K562 (cell line): ENCODE measurements around the gene ZNF672. TPM values are rescaled to one million over a fixed set of nuclear protein-coding genes. Genes with fewer than 3 reads are reported as not detected.

Experiments used
- ARID1B ChIP-seq: fragments of 450-650 bp; IDR thresholded peaks from 2 replicates; pipeline ENCODE4 v1.6.1; 2016; ENCODE audit warnings: antibody characterized with exemption, mild to moderate bottlenecking, inconsistent platforms
- ATF7 ChIP-seq: fragments of 450-650 bp; IDR thresholded peaks from 2 replicates; pipeline ENCODE4 v1.7.1; 2014; ENCODE audit warnings: mild to moderate bottlenecking, moderate library complexity
- JUND ChIP-seq, 2 experiments: IDR thresholded peaks; 2 replicates in 1 of 2; 3 replicates in 1 of 2; pipeline ENCODE4 v1.6.1; 2011; ENCODE audit warnings: borderline replicate concordance in 2 of 2, low read depth in 2 of 2, low read length in 2 of 2, improper control_type of control experiment in 1 of 2, missing biosample characterization in 1 of 2, missing genetic modification characterization in 1 of 2, missing genetic modification reagents in 1 of 2
- SETDB1 ChIP-seq: IDR thresholded peaks from one replicate; pipeline ENCODE4 v1.6.1; 2012; ENCODE audit warnings: low read length, control low read depth, inconsistent platforms
- SMARCA4 ChIP-seq: fragments of 450-650 bp; IDR thresholded peaks from 2 replicates; pipeline ENCODE4 v1.6.1; 2016
- TSC22D4 ChIP-seq: fragments of 450-650 bp; IDR thresholded peaks from 2 replicates; pipeline ENCODE4 v1.6.1; 2016; ENCODE audit warnings: missing genetic modification characterization, missing biosample characterization, control low read depth
- WHSC1 ChIP-seq: IDR thresholded peaks from one replicate; pipeline ENCODE4 v1.6.1; 2012; ENCODE audit warnings: low read length, control low read depth, inconsistent platforms
- ZNF23 ChIP-seq: fragments of 250-450 bp; sonication (Bioruptor Pico); IDR thresholded peaks from 2 replicates; pipeline ENCODE4 v1.4.0; 2020; ENCODE audit warnings: mild to moderate bottlenecking
- polyA plus RNA-seq, 8 experiments: library from polyadenylated mRNA; depleted of rRNA in 4 of 8; stranded (reverse) in 5 of 8; unstranded in 3 of 8; fragments of >200 nt; fragmentation: Nextera tagmentation in 2 of 8; fragmentation: Illumina TruSeq in 1 of 8; extraction: Ambion mirVana in 2 of 8; extraction: Trizol in 1 of 8; gene quantifications; 2 replicates each; pipeline versions ENCODE4 v1.2.1 to v1.2.3, GENCODE V29; 2011 to 2014; ENCODE audit warnings: inconsistent platforms in 1 of 8, missing spikeins in 1 of 8
- total RNA-seq, 7 experiments: library from RNA; depleted of rRNA in 6 of 7; stranded (reverse); fragments of >200 nt in 6 of 7; fragmentation: Illumina TruSeq in 2 of 7; extraction: Trizol in 2 of 7; gene quantifications; 2 replicates each; pipeline versions ENCODE4 v1.2.1 to v1.2.3, GENCODE V29; 2011 to 2021; ENCODE audit warnings: low replicate concordance in 1 of 7
- TF ChIP-seq, protein P1 (sequence below): fragments of 250-450 bp; sonication (Bioruptor Pico); IDR thresholded peaks from 2 replicates; pipeline ENCODE4 v1.4.0; 2020
- TF ChIP-seq, protein P2 (sequence below): sonication (generic); IDR thresholded peaks from 2 replicates; pipeline ENCODE4 v1.6.1; 2016
- TF ChIP-seq, protein P3 (sequence below): fragments of 200-600 bp; sonication (generic); IDR thresholded peaks from one replicate; pipeline ENCODE4 v1.6.1; 2012; ENCODE audit warnings: mild to moderate bottlenecking, low read depth, low read length, inconsistent platforms

The ZNF672 gene
- total and polyA plus RNA-seq, 9 of the 15 experiments (the other 6 are each of a cell fraction or from before 2014, with no cell fraction given) = 1.9 to 57.9 (median 24.1) TPM

- TF ChIP-seq, protein P1, sequence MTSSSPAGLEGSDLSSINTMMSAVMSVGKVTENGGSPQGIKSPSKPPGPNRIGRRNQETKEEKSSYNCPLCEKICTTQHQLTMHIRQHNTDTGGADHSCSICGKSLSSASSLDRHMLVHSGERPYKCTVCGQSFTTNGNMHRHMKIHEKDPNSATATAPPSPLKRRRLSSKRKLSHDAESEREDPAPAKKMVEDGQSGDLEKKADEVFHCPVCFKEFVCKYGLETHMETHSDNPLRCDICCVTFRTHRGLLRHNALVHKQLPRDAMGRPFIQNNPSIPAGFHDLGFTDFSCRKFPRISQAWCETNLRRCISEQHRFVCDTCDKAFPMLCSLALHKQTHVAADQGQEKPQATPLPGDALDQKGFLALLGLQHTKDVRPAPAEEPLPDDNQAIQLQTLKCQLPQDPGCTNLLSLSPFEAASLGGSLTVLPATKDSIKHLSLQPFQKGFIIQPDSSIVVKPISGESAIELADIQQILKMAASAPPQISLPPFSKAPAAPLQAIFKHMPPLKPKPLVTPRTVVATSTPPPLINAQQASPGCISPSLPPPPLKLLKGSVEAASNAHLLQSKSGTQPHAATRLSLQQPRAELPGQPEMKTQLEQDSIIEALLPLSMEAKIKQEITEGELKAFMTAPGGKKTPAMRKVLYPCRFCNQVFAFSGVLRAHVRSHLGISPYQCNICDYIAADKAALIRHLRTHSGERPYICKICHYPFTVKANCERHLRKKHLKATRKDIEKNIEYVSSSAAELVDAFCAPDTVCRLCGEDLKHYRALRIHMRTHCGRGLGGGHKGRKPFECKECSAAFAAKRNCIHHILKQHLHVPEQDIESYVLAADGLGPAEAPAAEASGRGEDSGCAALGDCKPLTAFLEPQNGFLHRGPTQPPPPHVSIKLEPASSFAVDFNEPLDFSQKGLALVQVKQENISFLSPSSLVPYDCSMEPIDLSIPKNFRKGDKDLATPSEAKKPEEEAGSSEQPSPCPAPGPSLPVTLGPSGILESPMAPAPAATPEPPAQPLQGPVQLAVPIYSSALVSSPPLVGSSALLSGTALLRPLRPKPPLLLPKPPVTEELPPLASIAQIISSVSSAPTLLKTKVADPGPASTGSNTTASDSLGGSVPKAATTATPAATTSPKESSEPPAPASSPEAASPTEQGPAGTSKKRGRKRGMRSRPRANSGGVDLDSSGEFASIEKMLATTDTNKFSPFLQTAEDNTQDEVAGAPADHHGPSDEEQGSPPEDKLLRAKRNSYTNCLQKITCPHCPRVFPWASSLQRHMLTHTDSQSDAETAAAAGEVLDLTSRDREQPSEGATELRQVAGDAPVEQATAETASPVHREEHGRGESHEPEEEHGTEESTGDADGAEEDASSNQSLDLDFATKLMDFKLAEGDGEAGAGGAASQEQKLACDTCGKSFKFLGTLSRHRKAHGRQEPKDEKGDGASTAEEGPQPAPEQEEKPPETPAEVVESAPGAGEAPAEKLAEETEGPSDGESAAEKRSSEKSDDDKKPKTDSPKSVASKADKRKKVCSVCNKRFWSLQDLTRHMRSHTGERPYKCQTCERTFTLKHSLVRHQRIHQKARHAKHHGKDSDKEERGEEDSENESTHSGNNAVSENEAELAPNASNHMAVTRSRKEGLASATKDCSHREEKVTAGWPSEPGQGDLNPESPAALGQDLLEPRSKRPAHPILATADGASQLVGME (CRISPR knock-in tag) = no peak
- TF ChIP-seq ATF7 = no peak
- TF ChIP-seq, protein P2, sequence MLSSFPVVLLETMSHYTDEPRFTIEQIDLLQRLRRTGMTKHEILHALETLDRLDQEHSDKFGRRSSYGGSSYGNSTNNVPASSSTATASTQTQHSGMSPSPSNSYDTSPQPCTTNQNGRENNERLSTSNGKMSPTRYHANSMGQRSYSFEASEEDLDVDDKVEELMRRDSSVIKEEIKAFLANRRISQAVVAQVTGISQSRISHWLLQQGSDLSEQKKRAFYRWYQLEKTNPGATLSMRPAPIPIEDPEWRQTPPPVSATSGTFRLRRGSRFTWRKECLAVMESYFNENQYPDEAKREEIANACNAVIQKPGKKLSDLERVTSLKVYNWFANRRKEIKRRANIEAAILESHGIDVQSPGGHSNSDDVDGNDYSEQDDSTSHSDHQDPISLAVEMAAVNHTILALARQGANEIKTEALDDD = peak; percentile 57; the same call in 1 of the 2 replicates
- TF ChIP-seq, protein P3, sequence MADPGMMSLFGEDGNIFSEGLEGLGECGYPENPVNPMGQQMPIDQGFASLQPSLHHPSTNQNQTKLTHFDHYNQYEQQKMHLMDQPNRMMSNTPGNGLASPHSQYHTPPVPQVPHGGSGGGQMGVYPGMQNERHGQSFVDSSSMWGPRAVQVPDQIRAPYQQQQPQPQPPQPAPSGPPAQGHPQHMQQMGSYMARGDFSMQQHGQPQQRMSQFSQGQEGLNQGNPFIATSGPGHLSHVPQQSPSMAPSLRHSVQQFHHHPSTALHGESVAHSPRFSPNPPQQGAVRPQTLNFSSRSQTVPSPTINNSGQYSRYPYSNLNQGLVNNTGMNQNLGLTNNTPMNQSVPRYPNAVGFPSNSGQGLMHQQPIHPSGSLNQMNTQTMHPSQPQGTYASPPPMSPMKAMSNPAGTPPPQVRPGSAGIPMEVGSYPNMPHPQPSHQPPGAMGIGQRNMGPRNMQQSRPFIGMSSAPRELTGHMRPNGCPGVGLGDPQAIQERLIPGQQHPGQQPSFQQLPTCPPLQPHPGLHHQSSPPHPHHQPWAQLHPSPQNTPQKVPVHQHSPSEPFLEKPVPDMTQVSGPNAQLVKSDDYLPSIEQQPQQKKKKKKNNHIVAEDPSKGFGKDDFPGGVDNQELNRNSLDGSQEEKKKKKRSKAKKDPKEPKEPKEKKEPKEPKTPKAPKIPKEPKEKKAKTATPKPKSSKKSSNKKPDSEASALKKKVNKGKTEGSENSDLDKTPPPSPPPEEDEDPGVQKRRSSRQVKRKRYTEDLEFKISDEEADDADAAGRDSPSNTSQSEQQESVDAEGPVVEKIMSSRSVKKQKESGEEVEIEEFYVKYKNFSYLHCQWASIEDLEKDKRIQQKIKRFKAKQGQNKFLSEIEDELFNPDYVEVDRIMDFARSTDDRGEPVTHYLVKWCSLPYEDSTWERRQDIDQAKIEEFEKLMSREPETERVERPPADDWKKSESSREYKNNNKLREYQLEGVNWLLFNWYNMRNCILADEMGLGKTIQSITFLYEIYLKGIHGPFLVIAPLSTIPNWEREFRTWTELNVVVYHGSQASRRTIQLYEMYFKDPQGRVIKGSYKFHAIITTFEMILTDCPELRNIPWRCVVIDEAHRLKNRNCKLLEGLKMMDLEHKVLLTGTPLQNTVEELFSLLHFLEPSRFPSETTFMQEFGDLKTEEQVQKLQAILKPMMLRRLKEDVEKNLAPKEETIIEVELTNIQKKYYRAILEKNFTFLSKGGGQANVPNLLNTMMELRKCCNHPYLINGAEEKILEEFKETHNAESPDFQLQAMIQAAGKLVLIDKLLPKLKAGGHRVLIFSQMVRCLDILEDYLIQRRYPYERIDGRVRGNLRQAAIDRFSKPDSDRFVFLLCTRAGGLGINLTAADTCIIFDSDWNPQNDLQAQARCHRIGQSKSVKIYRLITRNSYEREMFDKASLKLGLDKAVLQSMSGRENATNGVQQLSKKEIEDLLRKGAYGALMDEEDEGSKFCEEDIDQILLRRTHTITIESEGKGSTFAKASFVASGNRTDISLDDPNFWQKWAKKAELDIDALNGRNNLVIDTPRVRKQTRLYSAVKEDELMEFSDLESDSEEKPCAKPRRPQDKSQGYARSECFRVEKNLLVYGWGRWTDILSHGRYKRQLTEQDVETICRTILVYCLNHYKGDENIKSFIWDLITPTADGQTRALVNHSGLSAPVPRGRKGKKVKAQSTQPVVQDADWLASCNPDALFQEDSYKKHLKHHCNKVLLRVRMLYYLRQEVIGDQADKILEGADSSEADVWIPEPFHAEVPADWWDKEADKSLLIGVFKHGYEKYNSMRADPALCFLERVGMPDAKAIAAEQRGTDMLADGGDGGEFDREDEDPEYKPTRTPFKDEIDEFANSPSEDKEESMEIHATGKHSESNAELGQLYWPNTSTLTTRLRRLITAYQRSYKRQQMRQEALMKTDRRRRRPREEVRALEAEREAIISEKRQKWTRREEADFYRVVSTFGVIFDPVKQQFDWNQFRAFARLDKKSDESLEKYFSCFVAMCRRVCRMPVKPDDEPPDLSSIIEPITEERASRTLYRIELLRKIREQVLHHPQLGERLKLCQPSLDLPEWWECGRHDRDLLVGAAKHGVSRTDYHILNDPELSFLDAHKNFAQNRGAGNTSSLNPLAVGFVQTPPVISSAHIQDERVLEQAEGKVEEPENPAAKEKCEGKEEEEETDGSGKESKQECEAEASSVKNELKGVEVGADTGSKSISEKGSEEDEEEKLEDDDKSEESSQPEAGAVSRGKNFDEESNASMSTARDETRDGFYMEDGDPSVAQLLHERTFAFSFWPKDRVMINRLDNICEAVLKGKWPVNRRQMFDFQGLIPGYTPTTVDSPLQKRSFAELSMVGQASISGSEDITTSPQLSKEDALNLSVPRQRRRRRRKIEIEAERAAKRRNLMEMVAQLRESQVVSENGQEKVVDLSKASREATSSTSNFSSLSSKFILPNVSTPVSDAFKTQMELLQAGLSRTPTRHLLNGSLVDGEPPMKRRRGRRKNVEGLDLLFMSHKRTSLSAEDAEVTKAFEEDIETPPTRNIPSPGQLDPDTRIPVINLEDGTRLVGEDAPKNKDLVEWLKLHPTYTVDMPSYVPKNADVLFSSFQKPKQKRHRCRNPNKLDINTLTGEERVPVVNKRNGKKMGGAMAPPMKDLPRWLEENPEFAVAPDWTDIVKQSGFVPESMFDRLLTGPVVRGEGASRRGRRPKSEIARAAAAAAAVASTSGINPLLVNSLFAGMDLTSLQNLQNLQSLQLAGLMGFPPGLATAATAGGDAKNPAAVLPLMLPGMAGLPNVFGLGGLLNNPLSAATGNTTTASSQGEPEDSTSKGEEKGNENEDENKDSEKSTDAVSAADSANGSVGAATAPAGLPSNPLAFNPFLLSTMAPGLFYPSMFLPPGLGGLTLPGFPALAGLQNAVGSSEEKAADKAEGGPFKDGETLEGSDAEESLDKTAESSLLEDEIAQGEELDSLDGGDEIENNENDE = no peak
- peak; percentile 14; the same call in 1 of the 2 replicates for TF ChIP-seq ARID1B
- TF ChIP-seq ZNF23 = no peak
- no peak for TF ChIP-seq SETDB1
- TF ChIP-seq TSC22D4 (tag) = no peak
- TF ChIP-seq WHSC1 = no peak
- no peak for TF ChIP-seq SMARCA4
- 0 out of 2 replicates have a peak, but pooled peaks have one; percentile 14 for TF ChIP-seq JUND (IDR thresholded peaks at IDR 0.05; ENCODE audit: borderline replicate concordance, low read depth, low read length)
- TF ChIP-seq JUND (tag; IDR thresholded peaks at IDR 0.05; ENCODE audit: borderline replicate concordance, low read depth, low read length) = no peak
Observed at GRCh38 chr1:248892590-248892989, 54.6 kb downstream of the ZNF672 start (continued).
